Activated T-cell treated with anti-CD3 and anti-CD28 coated beads for 1 hour (primary cell): ENCODE data around the gene FKBP2.

Experiments used
- DNase-seq: peaks from one replicate; pipeline ENCODE4 v3.0.0-alpha.2; 2020; ENCODE audit warnings: low read depth

FKBP2 gene

DNA sequence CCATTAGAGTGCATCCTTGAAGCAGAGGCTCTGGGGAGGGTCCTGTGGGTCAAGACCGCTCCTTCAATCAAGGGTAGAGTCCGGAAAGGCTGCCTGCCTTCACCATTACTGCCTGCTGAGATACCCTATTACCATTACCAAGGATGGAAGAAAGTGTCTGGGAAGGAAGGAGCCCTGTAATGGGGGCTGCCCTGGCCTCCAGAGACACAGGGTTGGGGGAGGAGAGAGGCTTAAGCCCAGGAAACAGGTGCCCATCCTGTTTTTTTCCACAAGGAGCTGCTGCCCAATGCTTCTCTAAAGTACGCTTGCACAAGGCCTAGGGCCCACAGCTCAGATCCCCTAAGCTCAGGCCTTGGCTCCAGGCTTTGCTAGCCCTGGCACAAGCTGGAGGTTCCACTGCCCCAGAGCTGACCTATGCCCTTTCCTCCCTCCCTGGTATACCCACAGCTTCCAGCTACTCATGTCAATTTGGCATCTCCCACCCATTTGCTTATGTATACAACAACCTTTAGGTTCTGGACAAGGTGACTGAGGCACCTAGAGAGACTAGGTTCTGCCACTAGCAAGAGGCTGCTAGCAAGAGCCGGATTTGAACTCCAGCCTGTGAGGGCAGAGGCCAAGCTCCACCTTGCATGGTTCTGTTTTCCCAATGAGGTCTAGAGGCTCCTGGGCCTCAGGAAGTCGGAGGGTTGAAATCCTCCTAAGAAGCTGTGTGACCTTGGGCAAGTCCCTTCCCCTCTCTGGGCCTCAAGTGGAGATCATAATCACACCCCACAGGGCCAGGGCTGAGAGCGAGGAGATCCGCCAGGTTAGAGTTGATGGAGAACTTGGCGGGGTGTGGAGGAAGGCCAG, 8.9 kb downstream of the FKBP2 start:
- DNase-seq: no peak

DNA sequence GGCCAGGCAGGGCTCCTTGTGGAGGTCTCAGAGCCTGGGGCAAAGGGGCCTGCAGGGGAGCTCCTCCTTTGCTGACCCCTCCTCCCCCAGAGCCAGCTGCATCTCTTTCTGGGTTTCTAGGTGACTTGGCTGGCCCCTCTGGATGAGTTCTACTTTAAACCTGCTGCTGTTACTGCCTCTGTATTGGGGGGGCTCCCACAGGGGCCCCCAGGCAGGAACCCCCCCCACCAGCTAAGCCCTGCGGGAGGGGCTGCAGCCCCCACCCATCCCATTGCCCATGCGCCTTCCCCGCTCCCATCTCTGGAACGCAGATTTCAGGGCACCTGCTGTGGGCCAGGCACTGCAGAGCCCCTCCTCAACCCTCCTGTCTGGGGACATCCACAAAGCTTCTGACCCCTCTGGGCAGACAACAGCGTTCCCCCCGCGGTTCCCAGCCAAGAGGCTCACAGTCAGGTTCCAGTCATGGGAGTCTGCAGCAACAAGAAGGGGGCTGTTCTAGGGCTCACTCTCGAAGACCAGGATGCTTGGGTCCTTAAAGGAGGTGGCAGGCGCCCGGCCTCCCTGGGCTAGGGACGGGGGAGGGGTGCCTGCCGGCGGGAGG, 9.6 kb downstream of the FKBP2 start:
- DNase-seq: no peak

DNA sequence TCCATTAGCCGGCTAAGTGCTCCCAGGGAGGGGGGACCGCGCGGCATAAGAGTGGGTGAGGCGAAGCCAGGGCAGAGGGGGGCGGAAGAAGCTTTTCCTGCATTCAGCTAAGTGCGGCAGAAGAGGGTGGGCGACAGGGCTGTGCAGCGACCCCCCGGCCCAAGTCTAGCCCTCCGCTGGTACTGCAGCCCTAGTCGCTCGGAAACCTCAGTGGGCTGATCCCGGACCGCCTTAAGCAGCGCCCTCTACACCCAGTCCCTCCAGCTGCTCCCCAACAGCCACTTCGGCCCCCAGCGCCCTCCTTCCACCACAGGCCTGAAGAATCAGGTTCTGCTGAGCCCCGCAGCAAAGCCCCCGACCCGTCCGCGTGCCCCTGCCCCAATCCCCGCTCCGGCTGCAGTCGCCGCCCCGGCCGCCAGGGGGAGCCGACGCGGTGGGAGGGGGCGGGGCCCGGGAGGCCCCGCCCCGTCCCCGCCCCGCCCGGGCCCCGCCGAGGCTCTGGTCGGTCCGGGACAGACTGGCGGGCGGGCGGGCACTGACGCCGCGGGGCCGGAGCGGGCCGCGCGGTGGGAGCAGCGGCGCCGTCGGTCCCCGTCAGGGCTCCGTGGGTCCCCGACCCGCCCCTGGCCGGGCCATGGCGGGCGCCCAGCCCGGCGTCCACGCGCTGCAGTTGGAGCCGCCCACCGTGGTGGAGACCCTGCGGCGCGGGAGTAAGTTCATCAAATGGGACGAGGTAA, 10.3 kb downstream of the FKBP2 start, which contains the start of gene PLCB3:
TSS of gene PLCB3 (plus strand) at position 515 of the 737 bp plus-strand sequence. CDS start at position 635, 120 bp downstream.
- DNase-seq: peak; percentile 64

DNA sequence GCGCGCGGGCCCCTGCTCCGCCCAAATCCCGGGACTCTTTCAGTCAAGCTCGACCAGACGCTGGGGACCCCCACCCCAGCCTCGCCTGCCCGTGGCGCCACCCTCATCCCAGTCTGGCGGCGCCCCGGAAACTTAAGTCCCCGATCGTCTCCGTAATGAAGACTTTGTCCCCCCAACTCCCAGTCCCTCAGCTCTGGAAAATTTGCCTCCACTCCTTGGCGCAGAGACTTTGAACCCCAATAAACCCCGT, 10.8 kb downstream of the FKBP2 start:
- DNase-seq: no peak

DNA sequence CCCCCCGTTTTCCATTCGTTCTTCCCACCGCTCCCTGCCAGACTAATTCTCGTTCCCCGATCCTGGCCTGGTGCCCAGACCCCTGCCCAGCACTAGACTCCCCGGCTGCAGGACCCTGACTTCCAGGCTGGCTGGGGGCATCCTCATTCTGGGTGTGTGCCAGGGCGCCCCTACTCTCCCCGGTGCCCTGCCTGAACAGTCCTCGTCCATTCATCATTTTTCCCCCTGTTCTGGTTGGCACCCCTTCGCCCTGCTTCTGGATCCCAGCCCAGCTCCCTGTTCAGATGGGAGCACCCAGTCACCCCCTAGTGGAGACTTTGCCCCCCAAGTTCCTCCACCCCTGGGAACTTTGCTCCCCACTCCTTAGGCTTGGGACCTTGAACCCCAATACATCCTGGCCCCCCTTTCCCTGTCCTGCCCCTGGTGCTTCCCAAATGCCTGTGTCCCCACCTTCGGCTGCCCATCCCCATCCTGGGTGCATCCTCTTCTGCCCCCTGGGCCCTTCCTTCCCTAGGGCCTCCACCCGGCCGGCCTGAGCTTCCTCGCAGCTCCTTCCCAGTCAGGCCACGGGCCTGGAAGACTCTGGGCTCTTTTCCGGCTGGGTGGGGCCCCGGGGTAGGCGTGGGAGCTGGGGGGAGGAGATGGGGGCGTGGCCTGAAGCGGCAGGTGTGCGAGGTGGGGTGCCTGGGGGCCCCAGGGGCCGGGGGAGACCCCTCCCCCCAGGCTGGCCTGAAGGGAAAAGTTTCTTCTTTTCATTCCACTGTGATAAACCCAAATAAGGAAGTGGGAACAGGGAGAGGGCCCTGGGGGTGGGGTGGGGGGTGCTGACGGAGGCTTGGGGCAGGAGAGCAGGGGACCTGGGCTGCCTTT, 11.3 kb downstream of the FKBP2 start:
- DNase-seq: no peak

DNA sequence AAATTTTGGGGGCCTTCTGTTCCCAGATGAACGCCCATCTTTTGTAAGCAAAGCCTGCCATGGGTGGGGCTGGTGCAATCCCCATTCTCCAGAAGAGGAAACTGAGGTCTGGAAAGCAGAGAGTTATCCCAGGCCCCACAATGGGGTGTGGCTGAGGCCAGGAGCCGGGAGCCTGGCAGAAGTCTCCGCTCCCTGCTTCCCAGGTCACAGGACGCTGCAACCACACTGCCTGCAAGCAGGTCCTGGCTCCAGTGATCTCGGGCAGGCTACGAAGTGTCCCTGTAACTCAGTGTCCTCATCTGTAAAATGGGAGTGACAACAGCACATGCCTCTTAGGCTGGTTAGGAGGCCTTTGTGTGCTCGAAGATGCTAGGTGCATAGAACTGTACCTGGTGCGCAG, 12.1 kb downstream of the FKBP2 start:
- no peak for DNase-seq

DNA sequence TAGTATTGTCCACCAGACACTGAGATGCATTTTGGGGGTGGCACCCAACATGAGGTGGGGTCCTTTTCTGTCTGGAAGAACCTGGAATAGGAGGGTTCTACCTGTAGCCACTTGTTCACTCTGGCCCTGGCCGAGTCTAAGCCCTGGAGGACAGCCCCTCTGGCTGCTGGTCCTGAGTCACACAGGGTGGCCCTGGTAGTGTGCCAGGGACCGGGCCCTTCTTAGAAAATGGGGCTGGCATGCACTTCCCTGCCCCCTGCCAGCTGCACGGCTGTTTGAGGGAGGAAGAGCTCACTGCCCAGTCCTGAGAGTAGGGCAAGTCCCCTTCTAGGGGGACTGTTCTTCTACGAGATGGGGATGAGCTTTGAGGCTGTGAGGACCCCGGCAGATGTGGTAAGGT, 12.6 kb downstream of the FKBP2 start:
- DNase-seq: no peak

DNA sequence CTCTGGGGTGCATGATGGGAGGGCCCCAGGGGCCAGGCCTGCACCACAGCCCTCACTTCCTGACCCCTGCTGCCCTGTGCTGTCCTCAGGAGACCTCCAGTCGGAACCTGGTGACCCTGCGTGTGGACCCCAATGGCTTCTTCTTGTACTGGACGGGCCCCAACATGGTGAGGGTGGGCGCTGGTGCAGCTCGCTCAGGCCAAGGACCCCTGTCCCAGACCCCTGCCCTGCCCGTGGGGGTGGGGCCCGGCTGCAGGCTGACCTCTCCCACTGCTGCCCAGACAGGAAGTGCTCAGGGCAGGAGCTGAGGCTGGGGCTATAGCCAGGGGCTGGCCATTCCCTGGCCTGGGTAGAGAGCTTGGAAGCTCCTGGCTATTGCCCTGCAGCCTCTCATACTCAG, 13.4 kb downstream of the FKBP2 start:
- DNase-seq: no peak

DNA sequence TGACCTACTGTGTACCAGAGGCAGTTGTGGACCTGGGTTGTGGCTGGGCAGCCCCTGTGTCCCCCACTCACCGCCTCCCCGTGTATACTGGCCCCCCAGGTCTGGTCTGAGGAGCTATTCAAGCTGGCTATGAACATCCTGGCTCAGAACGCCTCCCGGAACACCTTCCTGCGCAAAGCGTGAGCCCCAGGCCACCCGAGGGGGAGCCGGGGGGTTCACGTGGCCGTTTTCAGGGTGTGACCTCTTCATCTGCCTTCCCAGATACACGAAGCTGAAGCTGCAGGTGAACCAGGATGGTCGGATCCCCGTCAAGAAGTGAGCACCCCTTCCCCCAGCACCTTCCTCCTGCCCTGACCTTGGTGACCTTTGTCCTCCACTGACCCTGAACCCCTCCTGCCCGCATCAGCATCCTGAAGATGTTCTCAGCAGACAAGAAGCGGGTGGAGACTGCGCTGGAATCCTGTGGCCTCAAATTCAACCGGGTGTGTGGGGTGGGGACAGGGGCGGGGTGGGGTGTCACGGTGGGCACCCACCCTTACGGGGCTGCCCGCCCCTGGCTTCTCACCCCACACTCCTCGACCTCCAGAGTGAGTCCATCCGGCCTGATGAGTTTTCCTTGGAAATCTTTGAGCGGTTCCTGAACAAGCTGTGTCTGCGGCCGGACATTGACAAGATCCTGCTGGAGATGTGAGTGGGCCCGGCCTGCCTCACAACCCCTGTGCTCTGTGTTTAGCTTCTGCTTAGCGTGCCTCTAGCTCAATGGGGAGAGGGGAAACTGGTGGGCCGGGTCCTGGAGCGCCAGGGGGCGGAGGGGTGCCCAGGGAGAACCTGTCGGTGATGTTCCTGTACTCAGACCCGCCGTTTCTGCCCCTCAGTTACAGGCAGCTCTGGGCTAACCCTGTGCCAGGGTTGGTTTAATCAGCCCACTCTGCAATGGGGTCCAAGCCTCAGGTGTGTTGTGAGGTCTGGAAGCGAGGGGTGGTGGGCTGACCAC, 14.5 kb downstream of the FKBP2 start:
- no peak for DNase-seq

DNA sequence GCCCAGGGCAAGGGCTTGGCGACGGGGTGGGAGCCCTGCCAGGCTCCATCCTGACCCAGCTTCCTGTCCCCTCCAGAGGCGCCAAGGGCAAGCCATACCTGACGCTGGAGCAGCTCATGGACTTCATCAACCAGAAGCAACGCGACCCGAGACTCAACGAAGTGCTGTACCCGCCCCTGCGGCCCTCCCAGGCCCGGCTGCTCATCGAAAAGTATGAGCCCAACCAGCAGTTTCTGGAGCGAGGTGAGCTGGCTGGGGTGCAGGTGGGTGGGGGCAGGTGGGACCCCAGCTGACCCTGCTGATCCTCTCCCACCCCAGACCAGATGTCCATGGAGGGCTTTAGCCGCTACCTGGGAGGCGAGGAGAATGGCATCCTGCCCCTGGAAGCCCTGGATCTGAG, 15.4 kb downstream of the FKBP2 start:
- no peak for DNase-seq

DNA sequence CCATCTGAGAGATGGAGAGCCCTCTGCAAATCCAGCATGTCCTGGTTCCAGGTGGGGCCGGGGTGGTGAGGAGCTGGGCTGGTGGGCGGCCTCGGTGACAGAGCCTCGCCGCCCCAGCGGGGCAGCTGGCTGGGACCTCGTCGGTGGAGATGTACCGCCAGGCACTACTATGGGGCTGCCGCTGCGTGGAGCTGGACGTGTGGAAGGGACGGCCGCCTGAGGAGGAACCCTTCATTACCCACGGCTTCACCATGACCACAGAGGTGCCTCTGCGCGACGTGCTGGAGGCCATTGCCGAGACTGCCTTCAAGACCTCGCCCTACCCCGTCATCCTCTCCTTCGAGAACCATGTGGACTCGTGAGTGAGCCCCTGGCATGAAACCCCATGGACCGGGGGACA, 17.5 kb downstream of the FKBP2 start:
- no peak for DNase-seq

DNA sequence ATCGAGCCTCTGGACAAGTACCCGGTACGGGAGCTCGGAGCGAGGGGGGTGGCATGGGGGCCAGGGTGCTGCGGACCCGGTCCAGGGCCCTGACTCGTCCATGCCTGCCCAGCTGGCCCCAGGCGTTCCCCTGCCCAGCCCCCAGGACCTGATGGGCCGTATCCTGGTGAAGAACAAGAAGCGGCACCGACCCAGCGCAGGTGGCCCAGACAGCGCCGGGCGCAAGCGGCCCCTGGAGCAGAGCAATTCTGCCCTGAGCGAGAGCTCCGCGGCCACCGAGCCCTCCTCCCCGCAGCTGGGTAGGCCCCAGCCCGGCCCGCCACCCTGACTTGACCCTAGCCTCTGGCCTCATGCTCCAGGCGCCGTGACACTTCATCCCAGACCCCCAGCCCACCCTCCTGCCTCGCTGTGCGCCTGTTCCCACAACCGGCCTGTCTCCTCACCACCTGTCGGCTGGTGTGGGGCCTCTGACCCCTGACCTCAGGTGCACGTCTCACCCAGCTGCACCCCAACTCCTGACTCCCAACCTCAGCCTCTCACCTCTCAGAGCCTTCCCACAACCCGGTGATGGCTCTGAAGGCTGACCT, 18.1 kb downstream of the FKBP2 start:
- no peak for DNase-seq

DNA sequence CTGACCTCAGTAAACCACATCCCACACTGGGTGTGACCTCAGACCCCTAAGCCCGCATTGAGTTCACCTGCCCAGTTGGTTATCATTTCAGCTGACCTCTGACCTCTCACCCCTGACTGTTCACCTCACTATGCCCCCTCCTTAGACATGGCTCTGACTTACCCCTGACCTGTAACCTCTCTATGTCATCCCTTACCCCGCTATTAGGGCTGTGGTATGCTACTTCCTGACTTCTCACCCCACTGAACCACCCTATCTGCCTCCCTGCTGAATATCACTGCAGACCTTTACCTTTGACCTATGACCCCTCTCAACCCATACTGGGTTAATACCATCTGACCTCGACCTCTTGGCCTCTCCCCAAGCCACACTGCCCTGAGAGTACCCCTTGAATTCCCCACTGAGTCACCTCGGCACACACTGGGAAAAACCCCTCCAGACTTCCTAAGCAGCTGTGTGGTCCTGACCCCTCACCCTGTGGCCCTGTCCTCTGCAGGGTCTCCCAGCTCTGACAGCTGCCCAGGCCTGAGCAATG, 18.7 kb downstream of the FKBP2 start:
- DNase-seq: no peak

DNA sequence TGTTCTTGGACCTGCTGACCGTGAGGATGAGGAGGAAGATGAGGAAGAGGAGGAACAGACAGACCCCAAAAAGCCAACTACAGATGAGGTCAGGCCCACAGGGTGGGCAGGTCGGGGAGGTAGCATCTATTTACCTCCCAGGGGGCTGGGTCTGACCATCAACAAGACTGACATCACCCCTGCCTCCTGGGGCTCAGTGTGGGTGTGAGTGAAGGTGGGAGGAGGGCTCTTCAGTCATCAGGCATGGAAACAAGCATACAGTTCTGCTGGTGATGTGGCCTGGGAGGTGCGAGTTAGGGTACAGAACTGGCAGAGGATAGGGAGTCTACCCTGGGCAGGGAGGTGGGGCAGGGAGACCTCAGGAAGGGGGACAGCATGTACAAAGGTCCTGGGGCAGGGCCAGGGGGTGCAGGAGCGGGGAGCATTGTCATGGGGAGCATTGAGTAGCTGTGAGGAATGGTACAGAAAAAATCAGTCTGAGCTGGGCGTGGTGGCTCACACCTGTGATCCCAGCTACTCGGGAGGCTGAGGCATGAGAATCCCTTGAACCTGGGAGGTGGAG, 19.3 kb downstream of the FKBP2 start:
- no peak for DNase-seq

DNA sequence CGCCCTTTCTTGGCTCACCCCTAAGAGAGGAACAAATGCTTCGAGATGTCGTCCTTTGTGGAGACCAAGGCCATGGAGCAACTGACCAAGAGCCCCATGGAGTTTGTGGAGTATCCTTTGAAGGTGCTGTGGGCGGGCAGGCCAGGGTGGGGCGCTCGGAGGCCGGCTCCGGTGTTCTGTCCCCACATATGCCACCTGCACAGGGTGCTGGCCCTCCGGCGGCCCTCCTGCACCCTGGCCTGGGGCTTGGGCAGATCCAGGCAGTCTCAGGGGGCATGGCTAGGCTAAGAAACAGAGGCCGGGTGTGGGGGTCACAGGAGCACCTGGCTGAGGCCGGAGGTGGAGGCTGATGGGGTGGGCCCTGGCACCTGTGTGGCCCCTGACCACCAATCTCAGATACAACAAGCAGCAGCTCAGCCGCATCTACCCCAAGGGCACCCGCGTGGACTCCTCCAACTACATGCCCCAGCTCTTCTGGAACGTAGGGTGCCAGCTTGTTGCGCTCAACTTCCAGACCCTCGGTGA, 20.7 kb downstream of the FKBP2 start:
- no peak for DNase-seq

DNA sequence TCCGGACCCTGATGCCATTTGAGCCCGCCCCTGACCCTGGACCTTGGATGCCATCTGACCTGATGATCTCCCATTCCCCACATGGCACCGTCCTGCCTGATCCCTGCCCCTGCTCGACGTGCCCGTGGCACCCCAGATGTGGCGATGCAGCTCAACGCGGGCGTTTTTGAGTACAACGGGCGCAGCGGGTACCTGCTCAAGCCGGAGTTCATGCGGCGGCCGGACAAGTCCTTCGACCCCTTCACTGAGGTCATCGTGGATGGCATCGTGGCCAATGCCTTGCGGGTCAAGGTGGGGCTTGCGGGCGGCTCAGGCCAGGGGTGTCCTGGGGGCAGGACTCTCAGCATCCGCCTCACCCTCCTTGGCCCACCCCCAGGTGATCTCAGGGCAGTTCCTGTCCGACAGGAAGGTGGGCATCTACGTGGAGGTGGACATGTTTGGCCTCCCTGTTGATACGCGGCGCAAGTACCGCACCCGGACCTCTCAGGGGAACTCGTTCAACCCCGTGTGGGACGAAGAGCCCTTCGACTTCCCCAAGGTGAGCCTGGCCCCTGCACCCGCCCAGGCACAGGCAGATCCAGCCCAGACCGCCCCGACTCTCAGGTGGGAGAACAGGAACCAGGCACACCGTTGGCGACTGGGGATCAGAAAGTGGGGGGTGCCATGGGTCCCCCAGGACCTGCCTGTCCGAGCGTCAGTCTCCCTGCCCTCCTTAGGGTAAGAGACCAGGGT, 21.5 kb downstream of the FKBP2 start:
- DNase-seq: no peak

DNA sequence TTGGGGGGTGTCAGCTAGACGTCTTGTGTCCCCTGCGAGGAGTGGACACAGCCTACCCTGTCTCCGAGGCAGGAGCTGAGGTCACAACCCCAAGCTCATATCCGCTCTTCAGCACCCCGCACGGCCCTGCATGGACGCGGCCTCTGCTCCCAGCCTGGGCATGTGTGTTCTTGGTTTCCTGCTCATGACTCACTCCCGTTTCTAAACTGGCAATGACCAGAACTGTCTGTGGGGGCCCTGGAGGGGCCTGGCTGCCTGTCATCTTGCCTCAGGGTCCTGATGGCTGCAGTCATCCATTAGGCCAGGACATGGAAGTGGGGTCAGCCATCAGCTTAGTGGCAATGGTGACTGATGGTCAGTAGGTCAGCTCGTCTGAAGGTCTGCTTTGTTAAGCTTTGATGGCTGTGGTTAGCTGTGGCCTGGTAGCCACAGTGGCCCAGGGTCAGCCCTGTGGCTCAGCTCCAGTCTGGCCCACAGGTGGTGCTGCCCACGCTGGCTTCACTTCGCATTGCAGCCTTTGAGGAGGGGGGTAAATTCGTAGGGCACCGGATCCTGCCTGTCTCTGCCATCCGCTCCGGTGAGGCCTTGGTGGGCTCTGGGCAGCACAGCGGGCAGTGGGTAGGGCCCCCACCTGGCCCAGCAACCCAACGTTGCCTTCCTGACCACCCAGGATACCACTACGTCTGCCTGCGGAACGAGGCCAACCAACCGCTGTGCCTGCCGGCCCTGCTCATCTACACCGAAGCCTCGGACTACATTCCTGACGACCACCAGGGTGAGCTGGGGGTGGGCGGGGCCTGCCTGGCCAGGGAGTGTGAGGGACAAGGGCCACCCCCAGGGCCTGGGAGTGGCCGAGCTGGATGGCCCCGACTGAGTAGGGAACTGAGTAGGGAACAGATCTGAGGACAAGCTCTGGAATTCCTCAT, 22.4 kb downstream of the FKBP2 start:
- DNase-seq: no peak

DNA sequence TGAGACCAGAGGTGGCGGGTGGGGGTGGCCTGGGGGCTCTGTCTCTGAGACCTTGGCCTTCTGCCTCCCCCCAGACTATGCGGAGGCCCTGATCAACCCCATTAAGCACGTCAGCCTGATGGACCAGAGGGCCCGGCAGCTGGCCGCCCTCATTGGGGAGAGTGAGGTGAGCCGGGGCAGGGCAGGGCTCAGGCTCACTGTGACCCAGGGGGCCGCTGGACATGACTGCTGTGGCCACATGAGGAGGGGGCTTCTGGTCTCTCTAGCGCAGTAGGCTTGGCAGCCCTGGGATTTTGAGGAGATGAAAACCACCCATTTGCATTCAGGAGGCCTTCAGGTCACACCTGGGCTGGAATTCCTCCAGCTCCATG, 23.0 kb downstream of the FKBP2 start:
- DNase-seq: no peak
